HG03439 (cell line): ENCODE data around the gene PGBD5.

Source experiments
- ATAC-seq: cut with Tn5 transposase; IDR thresholded peaks from one replicate; pipeline ENCODE4 v1.9.1; 2021; ENCODE audit warnings: mild to moderate bottlenecking, moderate library complexity; ENCODE audit not compliant: unreplicated experiment

The PGBD5 gene

DNA sequence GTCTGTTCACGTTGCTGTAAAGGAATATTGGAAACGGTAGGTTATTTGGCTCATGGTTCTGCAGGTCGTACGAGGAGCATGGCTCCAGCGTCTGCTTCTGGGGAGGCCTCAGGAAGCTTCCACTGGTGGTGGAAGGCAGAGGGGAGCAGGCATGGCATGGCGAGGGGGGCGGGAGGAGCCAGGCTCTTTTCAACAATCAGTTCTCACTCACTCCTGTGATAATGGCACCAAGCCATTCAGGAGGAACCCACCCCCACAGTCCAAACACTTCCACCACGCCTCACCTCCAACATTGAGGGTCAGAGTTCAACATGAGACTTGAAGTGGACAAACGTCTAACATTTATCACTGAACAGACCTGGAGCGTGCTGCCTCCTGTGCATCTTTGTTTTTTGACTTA, 141.2 kb downstream of the PGBD5 start:
- ATAC-seq: no peak

DNA sequence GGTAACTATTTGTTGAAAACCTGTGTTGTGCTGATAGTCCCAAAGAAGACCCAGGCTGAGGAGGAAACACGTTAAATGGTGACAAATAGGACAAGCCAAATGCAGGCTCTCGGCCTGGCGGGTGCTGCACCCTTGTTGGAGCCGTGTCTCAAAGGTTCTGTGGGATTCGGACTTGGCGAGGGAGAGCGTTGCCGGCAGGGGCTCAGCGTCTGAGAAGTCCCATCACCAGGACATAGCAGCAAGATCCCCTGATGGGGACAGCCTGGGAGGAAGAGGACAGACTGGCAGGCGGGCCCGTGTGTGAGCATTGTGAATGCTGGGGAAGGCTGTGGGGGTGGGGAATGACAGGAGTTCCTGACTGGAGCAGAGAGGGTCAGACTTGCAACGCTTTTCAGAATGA, 142.5 kb downstream of the PGBD5 start:
- no peak for ATAC-seq

DNA sequence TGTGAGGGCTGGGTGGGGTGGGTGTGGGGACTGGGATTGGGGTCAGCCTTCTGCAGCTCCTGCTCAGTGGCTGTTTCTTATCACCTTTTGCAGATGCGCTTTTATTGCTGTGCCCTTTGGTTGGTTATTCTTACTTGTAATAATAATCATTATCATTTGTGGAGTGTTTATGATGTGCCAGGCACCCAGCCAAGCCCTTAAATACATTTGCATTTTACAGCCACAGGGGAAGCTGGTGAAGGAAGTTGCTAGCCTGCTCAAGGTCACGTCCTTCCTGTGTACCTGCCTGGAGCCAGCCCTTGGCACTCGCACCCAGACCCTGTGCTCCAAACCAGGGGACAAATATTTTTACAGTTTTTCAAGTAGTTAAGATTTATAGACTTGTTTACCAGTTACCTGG, 144.0 kb downstream of the PGBD5 start:
- no peak for ATAC-seq

DNA sequence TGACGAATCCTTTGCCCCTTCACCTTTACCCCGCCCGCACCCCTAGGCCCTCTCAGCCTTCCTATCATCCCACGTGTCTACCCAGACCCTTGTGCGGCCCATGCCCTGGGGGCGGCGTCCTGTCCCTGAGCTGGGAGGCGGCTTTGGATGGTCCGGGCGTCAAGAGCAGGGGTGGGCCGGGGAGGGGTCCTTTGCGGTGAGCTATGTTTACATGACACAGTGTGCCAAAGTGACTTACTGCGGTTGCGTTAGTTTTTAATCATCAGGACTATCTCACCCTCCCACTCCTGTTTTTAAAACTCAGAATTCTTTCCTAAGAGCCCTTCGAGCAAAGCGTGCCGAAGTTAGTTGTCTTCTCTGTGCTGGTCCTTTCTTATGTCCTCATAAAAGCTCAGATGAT, 144.6 kb downstream of the PGBD5 start:
- ATAC-seq: no peak

DNA sequence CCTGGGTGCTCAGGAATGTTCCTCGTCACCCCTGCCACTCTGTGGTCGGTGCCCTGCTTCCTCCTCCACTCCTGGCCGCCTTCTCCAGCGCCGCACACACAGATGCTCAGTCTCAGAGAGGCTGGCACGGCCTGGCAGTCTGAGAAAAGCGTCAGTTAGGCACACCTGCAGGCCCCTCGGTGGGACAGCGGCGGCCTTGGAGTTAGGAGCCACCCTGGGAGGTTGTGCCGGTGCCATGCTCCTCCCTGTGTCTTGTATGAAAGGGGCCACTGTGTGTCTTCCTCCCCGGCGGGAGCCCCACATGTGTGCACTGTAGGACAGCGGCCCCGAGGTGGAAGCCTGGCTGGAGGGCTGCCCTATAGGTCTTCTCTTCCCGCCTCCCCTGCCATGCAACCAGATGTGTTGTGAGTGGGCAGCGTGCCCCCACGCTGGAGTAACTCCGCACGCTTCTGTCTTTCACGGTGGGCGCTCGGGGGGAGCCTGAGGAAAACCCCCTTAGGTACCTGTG, 145.2 kb downstream of the PGBD5 start:
- ATAC-seq: no peak

DNA sequence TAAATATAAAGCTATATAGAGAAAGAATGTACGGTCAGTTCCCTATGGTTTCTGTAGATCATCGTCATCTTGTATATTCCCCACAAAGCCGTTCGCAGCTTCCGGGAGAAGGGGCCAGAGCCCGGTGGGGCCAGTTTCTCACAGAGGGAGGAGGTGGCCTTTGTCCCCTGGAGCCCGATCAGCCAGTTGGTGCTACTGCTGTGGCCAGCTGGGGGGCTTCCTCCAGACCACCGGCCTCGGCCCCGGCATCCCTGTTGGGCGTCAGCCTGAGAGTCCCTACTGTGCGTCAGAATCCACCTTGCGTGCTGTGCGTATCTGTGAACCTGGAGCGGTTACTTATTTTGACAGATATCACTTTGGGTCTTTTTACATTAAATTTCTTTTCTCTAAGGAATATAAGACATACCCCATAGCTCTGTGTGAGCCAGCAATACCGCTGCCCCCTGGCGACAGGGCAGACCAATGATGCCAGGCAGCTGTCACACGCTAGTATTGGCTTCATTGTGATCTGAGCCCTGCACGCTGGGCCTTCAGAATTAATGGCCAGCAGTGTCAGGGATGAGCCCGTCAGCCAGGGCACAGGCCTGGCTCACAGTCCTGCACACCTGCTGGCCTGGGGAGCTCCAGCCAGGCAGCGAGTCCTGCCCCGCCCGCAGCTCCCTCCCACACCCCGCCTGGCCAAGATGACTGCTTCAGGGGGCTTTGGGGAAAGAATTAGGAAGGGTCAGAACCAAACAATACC, 145.9 kb downstream of the PGBD5 start:
- ATAC-seq: no peak

DNA sequence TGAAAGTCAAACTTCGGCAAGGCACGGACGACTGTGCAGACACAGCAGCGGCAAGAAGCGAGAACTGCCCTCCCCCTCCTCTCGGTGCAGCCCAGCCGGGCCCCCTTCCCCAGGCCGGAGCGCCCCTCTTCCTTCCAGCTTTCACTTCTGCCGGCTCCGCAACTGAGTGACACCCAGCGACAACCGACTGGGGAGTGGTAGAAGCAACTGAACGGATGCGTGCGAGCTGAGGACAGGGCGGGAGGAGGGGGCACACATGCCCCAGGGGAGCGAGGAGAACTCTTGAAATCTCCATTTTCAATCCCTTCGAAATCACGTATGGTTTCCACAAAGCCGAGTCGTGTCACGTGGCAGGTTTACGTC, 146.6 kb downstream of the PGBD5 start:
- no peak for ATAC-seq

DNA sequence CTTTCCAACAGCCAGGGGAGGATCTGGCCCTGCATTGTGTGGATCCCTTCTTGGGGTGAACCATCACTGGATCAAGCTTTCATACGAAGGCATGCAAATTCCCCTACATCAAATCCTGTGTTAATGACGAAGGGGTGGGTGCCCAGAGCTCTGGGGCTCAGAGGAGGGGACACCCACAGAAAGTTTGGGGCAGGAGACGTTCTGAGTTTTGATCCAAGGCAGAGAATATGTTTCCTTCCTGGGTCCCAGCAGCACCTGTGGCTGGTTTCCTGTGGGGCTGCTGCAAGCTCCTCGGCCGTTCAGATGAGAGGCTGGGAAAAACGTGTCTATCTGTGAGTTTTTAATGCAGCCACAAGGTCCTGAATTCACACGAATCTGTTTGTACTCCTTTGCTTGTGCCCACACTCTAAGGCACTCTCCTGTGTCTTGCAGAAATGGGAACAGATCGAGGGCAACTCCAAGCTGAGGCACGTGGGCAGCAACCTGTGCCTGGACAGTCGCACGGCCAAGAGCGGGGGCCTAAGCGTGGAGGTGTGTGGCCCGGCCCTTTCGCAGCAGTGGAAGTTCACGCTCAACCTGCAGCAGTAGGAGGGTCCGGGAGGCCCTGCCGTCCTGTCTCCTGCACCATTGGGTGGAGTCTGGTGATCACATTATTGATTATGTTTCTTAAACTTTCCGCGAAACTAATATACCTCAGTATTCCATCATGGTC, 147.1 kb downstream of the PGBD5 start:
- ATAC-seq: no peak

DNA sequence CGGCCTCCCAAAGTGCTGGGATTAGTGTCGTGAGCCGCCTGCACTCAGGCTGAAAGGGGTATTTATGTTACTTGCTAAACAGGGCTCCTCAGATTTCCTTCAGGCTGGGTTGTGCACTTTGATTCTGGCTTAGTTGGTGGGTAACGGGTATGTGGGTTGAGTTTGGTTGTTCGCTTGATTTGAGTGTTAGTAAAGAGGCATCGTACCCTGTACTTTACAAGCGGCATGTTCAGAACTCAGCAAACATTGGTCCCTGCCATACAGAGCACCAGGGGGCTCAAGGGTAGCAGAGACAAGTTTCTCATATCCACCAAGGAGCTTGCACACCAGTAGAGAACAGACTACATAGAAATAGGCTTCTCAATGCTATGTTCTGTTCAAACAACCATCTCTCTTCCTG, 147.8 kb downstream of the PGBD5 start:
- no peak for ATAC-seq

DNA sequence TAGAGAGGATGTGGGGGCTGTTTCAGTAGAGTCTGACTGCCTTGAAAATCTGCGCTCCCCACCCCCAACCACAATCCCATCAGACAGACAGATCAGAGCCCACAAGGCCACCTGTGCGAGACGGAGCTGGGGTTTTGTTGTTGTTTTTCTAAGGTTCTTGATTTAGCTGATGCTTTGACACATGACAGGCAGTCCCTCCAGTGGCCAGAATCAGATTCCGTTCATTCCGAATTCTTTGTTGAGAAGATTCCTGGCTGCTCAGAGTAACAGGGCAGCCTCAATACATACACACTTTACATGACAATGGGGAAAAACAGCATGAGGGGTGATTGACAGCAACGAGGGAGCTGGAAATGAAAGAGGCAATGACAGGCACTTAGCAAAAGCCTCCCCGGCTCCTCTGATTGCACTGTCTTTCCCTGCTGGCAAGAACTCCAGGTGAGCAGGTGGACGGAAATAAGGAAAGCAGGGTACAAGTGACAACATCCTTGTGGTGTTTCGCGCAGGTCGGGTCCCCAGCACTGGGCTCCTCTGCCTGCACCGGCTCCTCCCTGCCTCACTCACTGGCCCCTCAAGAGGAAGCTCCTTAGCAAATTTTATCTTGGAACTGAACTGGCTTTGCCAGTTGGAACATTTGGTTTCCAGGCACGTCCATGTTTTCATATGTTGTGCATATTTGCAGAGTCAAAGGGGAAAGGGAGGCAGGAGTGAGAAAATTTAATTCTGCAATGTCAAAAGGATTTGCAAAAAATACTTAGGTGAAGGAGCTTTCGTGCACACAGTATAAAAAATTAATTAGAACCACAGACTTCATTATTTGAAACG, 148.7 kb downstream of the PGBD5 start:
- no peak for ATAC-seq

DNA sequence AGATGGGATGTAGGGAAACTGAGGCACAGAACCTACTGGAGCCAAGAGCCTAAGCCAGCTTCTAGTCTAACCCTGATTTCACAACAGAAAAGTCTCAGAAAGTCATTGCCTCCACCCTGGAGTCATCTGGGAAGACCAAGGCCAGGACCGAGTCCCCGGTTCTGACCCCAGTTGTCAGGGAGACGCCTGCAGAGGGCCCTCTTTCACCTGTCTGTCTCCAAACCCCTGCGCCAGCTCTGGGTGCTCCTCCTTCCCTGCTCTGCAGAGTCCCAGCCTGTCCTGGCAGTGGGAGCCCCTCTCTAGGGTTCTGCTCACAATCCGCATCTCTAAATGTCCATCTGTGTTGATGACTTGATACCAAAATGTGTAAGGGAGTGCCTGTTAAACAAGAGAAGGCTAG, 149.7 kb downstream of the PGBD5 start:
- no peak for ATAC-seq

DNA sequence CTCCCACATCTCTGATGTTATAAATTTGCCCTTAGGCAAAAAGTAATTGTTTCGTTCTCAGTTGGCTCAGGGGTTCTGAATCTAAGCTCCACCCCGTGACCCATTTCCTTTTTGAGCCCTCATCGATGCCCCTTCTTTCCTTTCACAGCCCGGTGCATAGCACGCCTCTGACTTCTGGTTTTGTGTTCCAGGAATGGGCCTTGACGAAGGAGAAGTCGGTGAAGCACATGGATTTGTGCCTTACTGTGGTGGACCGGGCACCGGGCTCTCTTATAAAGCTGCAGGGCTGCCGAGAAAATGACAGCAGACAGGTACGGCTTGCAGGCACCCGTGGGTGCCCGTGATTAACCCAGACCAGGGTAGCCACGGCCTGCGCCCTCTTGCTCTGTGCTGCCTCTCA, 151.9 kb downstream of the PGBD5 start:
- no peak for ATAC-seq

DNA sequence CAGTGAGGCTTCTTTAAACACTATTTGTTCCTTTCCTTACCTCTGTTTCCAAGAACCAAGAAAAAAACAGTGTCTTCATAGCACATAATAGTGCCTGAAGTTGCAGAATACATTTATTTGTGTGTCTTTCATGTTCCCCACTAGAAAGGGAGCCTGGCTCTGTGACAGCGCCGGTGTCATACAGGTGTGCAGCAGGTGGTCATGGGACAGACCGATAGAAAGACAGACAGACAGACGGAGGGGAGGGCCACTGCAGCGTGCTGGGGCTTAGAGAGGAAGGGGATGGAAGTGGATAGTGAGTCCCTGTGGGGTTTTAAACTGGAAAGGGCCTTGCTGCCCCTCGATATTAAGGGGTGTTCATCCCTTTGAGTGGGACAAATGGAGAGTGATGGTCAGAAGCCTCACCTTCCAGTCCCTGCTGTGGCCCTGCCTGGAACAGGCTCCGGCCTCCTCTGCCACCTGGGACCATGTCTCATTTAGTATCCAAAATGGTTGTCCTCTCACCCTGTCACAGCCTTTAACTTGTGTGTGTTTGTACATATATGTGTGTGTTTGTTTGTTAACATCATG, 152.9 kb downstream of the PGBD5 start:
- ATAC-seq: no peak

DNA sequence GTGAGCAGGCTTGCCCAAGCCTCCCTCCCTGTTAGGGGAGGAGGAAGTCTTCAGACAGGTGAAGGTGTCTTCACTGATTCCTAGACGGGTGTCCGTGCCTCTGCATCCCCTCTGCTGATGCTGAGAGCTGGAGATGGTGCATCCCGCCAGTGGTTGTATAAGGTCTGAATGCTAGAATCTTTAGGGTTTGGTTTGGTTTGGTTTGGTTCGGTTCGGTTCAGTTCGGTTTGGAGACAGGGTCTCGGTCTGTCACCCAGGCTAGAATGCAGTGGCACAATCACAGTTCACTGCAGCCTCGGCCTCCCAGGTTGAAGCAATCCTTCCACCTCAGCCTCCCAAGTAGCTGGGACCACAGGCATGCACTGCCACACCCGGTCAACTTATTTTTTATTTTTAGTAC, 153.6 kb downstream of the PGBD5 start:
- no peak for ATAC-seq

DNA sequence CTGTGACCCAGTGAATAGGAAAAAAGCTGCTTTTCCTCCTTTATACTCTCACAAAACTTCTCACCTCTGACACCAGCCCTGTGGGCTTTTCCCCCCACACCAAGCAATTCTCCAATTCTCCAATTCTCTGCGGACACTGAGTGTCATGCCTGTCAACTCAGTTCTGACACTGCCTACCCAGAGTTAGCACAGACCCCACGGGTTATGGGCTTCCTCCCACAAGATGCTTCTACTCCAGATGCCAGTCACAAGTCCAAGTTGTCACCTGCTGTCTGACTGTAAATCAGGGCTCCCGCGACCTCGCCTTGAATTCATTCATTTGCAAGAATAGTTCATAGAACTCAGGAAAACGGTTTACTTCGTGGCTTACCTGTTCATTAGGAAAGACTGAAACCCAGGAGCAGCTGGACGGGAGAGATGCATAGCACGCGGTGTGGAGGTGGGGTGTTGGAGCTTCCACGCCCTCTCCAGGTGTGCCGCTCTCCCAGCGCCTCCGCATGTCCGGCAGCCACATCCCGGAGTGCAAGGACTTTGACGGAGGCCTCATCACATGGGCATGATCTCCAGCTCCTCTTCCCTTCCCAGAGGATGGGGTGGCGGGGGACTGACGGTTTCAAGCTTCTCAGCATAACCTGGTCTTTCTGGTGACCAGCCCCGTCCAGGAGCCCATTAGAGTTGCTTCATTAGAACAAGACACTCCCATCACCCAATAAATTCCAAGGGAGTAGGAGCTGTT, 154.7 kb downstream of the PGBD5 start:
- no peak for ATAC-seq

DNA sequence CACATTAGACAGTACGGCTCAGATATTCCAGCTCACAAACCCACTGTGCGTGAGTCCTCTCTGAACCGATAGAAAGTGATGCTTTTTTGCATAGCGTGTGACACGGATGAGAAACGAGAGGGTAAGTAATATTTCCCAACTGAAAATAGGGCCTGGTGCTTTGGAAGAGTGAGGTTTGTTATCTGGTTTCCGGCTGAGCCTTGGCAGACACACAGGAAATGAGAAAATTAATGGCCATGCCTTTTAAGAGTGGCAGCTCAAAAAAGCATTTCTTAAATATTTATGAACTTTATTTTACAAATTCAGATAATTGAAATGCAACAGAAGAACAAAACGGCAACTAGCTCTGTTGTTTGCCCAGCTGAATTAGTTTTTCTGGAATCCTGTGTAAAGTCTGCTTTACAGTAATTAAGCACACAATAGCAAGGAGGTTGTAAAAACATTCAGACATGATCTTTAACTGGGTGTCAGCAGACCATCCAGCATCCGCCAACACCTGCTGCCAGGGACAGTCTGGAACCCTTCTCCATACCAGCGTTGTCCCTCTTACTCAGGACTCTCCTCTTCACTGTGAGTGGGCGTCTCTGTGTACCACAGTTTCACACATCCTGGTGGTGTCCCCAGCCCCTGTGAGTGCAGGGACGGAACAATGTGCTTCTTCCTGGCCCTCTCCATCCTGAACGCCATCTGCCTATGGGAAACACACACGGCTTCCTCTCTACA, 155.4 kb downstream of the PGBD5 start:
- no peak for ATAC-seq

DNA sequence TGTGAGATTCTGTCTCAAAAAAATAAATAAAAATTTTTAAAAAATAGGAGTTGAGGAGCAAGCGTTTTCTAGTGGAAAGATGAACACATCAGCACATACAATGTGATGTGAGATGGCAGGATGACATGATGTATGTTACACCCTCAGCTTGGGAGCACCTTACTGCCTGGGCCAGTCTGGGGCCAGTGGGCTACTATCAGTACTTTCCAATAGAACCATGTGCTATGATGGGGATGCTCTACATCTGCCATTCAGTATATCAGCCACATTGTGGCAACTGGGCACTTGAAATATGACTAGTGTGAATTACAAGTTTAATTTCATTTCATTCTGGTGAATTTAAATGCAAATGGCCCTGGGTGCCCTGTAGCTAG, 156.0 kb downstream of the PGBD5 start:
- no peak for ATAC-seq

DNA sequence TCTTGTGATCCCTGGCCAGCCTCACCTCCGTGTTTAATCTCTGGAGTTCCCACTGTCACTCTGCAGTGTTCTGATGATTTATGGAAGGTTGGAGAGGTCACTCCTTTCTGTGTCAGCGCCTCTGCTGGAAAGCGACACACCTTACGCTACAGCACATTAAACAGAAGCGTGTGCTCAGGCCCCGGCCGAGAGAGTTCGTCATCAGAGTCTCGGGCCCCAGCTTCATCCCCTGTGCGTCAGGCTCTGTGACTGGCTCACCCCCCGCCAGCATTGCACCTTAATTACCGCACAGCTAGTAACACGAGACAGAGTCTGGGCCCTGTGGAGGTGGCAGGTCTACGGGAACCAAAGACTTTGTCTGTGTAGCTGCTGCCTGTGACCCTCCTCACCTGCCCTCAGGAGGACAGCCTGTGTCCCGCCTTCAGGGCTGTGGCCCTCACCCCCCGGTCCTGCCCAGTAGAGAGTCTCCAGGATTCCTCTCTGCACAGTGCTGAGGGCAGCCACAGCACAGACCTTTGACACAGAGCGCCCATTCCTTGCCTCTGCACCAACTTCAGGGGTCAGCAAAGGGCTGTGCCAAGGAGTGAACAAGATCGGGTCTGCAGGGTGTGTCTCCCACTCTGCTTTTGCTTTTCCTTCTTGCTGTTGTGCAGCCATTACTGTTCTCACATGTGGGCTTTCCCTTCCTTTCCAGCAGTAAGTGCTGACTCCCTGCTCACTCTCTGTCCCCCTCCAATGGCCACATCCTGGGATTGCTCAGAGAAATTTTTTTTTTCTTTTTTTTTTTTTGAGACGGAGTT, 157.6 kb downstream of the PGBD5 start:
- no peak for ATAC-seq

DNA sequence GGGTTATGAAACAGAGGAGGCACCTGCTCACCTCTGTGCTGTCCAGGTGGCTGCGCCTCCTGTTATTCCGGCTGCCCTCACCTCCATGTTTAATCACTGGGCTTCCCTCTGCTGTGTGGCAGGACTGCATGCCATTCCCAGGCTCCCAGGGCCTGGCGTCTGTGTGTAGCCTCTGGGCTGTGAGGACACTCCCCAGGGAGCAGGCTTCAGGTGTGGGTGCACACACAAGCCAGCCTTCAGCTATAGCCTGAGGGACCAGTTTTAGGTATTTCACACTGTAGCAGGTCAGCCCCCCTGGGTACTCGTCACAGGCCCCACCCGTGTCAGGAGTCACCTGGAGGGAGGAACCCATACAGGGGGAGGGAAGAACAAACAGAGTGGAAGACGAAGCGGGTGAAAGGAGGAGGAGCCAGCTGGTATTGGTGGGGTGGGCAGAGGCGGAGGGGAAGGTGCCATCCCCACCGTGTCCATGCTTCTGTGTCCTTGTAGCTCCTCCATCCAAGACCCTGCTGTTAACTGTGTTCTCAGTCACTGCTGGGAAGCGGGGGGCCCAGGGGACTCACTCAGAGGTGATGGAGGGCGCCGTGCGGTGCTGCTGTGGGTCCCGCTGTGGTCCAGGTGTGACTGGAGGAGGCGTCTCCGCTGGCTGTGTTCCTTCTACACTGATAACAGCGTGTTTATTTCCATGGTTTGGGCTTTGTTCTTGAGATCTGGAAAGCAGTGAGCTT, 158.6 kb downstream of the PGBD5 start:
- no peak for ATAC-seq
